22Rv1 (cell line): ENCODE measurements around the gene MSX2.
A peak's percentile ranks its signal among the peaks of the same experiment; 100 is the strongest.

Source experiments
- H3K27ac ChIP-seq: fragments of 450-650 bp; 2 replicates; pipeline ENCODE4 v1.5.1; 2017
- ZFX ChIP-seq: fragments of 450-650 bp; IDR thresholded peaks from 2 replicates; pipeline ENCODE4 v1.6.1; 2017; ENCODE audit warnings: antibody characterized with exemption, borderline replicate concordance
- TF ChIP-seq, protein P1 (sequence below): fragments of 450-650 bp; IDR thresholded peaks from 2 replicates; pipeline ENCODE4 v1.5.1; 2017; ENCODE audit warnings: mild to moderate bottlenecking

The MSX2 gene

DNA sequence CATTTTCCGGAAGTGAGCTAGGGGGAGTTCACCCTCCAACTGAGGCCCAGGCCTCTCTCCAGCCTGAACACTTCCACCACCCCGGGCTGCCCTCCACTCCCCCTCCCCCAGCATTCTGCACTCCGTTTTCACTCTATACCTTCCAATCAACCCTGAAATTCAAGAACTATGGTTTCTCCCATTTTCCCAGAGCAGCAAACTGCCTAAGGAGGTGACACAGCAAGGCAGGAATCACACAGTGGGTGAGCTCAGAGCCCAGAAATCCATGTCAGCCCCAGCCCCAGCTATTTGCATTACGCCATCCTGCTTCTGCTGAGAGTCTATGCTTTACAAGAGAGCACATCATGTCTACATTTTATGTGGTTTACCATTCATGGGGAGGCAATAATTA, 11.9 kb downstream of the MSX2 start:
- H3K27ac ChIP-seq: no peak overlapping the region
- TF ChIP-seq, protein P1, sequence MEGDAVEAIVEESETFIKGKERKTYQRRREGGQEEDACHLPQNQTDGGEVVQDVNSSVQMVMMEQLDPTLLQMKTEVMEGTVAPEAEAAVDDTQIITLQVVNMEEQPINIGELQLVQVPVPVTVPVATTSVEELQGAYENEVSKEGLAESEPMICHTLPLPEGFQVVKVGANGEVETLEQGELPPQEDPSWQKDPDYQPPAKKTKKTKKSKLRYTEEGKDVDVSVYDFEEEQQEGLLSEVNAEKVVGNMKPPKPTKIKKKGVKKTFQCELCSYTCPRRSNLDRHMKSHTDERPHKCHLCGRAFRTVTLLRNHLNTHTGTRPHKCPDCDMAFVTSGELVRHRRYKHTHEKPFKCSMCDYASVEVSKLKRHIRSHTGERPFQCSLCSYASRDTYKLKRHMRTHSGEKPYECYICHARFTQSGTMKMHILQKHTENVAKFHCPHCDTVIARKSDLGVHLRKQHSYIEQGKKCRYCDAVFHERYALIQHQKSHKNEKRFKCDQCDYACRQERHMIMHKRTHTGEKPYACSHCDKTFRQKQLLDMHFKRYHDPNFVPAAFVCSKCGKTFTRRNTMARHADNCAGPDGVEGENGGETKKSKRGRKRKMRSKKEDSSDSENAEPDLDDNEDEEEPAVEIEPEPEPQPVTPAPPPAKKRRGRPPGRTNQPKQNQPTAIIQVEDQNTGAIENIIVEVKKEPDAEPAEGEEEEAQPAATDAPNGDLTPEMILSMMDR: peak; percentile 6; the same call in 1 of the 2 replicates
- TF ChIP-seq ZFX: no peak

DNA sequence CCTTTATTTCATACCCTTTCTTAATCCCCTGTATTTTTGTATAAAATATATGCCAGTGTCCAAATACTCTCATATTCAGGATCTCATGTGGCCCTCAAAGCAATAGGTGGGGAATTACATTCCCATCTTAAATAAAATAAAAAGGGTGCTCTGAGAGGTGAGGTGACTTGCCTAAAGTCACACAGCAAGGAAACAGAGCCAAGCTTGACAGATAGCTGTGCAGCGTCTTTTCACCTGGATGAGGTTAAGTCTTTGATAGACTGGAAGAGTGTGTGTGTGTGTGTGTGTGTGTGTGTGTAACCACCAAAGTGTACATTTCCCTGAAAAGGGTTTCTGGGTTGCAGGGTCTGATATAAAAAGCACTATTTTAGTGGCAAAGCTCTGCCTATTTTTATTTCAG, 12.4 kb downstream of the MSX2 start:
- H3K27ac ChIP-seq: no peak overlapping the region
- no peak for TF ChIP-seq ZFX
- TF ChIP-seq, protein P1: no peak

DNA sequence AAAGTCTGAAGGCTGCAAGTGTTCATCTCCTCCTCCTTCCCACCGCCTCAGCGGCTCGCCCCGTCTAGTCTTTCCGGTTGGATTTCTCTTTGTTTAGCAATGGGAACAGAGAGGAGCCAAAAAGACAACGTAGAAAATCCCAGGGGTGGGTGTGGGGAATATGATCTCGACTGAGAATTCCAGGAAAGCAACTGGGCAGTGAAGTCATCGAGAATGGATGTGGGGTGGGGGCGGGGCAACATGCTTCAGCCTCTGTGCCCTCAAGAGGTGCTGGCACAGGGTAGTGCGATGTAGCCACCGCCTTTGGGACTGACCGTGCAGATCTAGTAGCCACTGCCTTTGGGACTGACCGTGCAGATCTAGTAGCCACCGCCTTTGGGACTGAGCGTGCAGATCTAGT, 12.9 kb downstream of the MSX2 start:
- no peak for TF ChIP-seq ZFX
- TF ChIP-seq, protein P1: no peak
- no peak overlapping the region for H3K27ac ChIP-seq

- TF ChIP-seq, protein P1: no peak
- no peak for TF ChIP-seq ZFX
- no peak overlapping the region for H3K27ac ChIP-seq
Measured at GRCh38 chr5:174741352-174741751, 17.0 kb downstream of the MSX2 start.

DNA sequence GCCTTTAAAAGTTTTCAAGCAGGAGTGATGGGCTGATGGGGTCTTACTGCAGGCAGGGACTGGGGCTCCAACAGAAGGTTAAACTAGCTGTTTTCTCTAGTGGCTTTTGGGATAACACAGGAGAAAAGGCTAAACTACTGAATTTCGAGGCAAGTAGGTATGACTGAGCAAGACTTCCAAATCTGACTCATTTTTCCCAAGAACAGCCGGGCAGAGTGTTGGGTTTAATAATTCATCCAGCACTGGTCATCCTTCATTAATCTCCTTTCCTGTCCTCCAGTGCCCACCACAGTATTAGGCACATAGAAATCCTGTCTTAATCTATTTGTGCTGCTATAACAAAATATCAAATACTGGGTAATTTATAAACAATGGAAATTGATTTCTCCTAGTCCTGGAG, 20.5 kb downstream of the MSX2 start:
- TF ChIP-seq, protein P1: no peak
- TF ChIP-seq ZFX: no peak

GRCh38 chr5:174745590-174746103, 21.3 kb downstream of the MSX2 start:
- TF ChIP-seq, protein P1: no peak
- no peak for TF ChIP-seq ZFX
- no peak overlapping the region for H3K27ac ChIP-seq

More for the DNA sequence above, 20.5 kb downstream of the MSX2 start:
- no peak overlapping the region for H3K27ac ChIP-seq

DNA sequence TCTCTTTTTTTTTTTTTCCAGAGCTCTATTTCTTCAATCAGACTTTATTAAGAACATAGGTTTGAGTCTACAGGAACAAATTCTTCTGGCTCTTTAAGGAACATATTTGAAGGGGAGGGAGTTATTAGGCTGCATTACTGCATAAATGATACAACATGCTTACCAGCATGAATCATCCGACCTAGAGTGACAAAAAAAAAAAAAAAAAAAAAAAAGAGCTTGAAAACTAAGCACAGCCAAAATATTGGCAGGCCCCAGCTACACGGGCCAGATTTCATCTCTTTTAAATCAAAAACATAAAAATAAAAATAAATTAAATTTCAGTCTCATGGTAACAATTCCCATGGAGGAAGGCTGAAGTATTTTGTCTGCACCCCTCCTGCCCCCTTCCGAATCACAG, 26.3 kb downstream of the MSX2 start:
- TF ChIP-seq, protein P1: no peak
- no peak for TF ChIP-seq ZFX

More for the DNA sequence above, 26.3 kb downstream of the MSX2 start:
- no peak overlapping the region for H3K27ac ChIP-seq
